Measurements from ENCODE around the gene ADGRG2. TPM values are rescaled to one million over a fixed set of nuclear protein-coding genes. Genes with fewer than 3 reads are reported as not detected.
"Not testable (repeated sequence)": the region's sequence is repeated elsewhere in the genome, so short reads cannot be mapped to it uniquely, and the experiment has no call there.

The ADGRG2 gene
- total and polyA plus RNA-seq, 2 experiments from 2014 or later = 2.1 to 4.5 TPM

- 55% methylated on average over 41 of the region's 64 CpGs for WGBS (ENCODE audit: low lambda C conversion rate, missing lambda C conversion rate)
- H3K27ac ChIP-seq = peak within 1 kb of the TSS; percentile 97
- no peaks in the 10 kb centered on the region for H3K27me3 ChIP-seq
- no peaks in the 10 kb centered on the region for H3K9me2 ChIP-seq (replicated peaks; ENCODE audit: insufficient read depth)
- TF ChIP-seq CTCF (IDR thresholded peaks at IDR 0.05; ENCODE audit: poor library complexity) (no peak), EZH2 (IDR thresholded peaks at IDR 0.05; ENCODE audit: borderline replicate concordance) (no peak), EZH2phosphoT487 (IDR thresholded peaks at IDR 0.05; ENCODE audit: low read depth, severe bottlenecking, unreplicated experiment) (no peak)
- H3K36me3 ChIP-seq (replicated peaks; ENCODE audit: insufficient read depth, low read depth) = no peaks in the 10 kb centered on the region
- H3K4me1 ChIP-seq (ENCODE audit: insufficient read depth) = no peaks in the 10 kb centered on the region
- no peaks in the 10 kb centered on the region for H3K9me3 ChIP-seq (ENCODE audit: low read depth)
- H3K79me2 ChIP-seq = peaks cover 25% of the 10 kb centered on the region
- H2AFZ ChIP-seq = peak within 1 kb of the TSS; percentile 32
- peak; percentile 70 for DNase-seq (ENCODE audit: low spot score)
- peak within 1 kb of the TSS; percentile 92 for H3K4me3 ChIP-seq
- no peaks in the 10 kb centered on the region for H4K20me1 ChIP-seq (ENCODE audit: insufficient read depth, poor library complexity, severe bottlenecking)
- H3K4me2 ChIP-seq = peak within 1 kb of the TSS; percentile 69
These were observed 138.4 kb downstream of the ADGRG2 start, which contains the start of gene PHKA2 for GRCh38 chrX:18983666-18984380. TSS of gene PHKA2 (minus strand) at chrX:18984114. CDS start at chrX:18983932, 182 bp downstream.

- H3K27ac ChIP-seq = peak overlapping the region; percentile 60
- peaks cover 48% of the 10 kb centered on the region for H3K79me2 ChIP-seq
- no peaks in the 10 kb centered on the region for H3K9me3 ChIP-seq (ENCODE audit: low read depth)
- no peaks in the 10 kb centered on the region for H3K9me2 ChIP-seq (replicated peaks; ENCODE audit: insufficient read depth)
- H3K4me2 ChIP-seq = peak overlapping the region; percentile 69
- no peaks in the 10 kb centered on the region for H3K4me1 ChIP-seq (ENCODE audit: insufficient read depth)
- no peak overlapping the region for H2AFZ ChIP-seq
- TF ChIP-seq EZH2 (IDR thresholded peaks at IDR 0.05; ENCODE audit: borderline replicate concordance) (no peak), EZH2phosphoT487 (IDR thresholded peaks at IDR 0.05; ENCODE audit: low read depth, severe bottlenecking, unreplicated experiment) (no peak), CTCF (IDR thresholded peaks at IDR 0.05; ENCODE audit: poor library complexity) (no peak)
- no peaks in the 10 kb centered on the region for H4K20me1 ChIP-seq (ENCODE audit: insufficient read depth, poor library complexity, severe bottlenecking)
- H3K27me3 ChIP-seq = no peaks in the 10 kb centered on the region
- no peak overlapping the region for H3K4me3 ChIP-seq
- H3K36me3 ChIP-seq (replicated peaks; ENCODE audit: insufficient read depth, low read depth) = no peaks in the 10 kb centered on the region
- 67% methylated on average over 6 of the region's 6 CpGs for WGBS (ENCODE audit: low lambda C conversion rate, missing lambda C conversion rate)
- no peak for DNase-seq (ENCODE audit: low spot score)
These were observed 141.0 kb downstream of the ADGRG2 start for GRCh38 chrX:18981124-18981807.

- H3K27ac ChIP-seq = peak overlapping the region; percentile 60
- not testable (repeated sequence) for H3K27me3 ChIP-seq; DNase-seq (ENCODE audit: low spot score); H3K9me3 ChIP-seq (ENCODE audit: low read depth); H4K20me1 ChIP-seq (ENCODE audit: insufficient read depth, poor library complexity, severe bottlenecking); H3K9me2 ChIP-seq (replicated peaks; ENCODE audit: insufficient read depth); H2AFZ ChIP-seq; H3K36me3 ChIP-seq (replicated peaks; ENCODE audit: insufficient read depth, low read depth); H3K4me3 ChIP-seq; H3K4me1 ChIP-seq (ENCODE audit: insufficient read depth)
- H3K4me2 ChIP-seq = peak overlapping the region; percentile 69
- WGBS (ENCODE audit: low lambda C conversion rate, missing lambda C conversion rate) = 60% methylated on average over 6 of the region's 6 CpGs
- peaks cover 49% of the 10 kb centered on the region for H3K79me2 ChIP-seq
These were observed 142.0 kb downstream of the ADGRG2 start for GRCh38 chrX:18980262-18980661.

- 91% methylated on average over 7 of the region's 7 CpGs for WGBS (ENCODE audit: low lambda C conversion rate, missing lambda C conversion rate)
- Histone ChIP-seq H3K4me3 (no peak overlapping the region), H3K4me2 (no peak overlapping the region), H4K20me1 (ENCODE audit: insufficient read depth, poor library complexity, severe bottlenecking) (no peaks in the 10 kb centered on the region), H3K36me3 (replicated peaks; ENCODE audit: insufficient read depth, low read depth) (no peaks in the 10 kb centered on the region), H3K79me2 (peaks cover 33% of the 10 kb centered on the region), H3K9me3 (ENCODE audit: low read depth) (no peaks in the 10 kb centered on the region), H3K27ac (no peak overlapping the region), H3K9me2 (replicated peaks; ENCODE audit: insufficient read depth) (no peaks in the 10 kb centered on the region), H2AFZ (no peak overlapping the region), H3K4me1 (ENCODE audit: insufficient read depth) (no peaks in the 10 kb centered on the region), H3K27me3 (no peaks in the 10 kb centered on the region)
- TF ChIP-seq CTCF (IDR thresholded peaks at IDR 0.05; ENCODE audit: poor library complexity) (no peak), EZH2phosphoT487 (IDR thresholded peaks at IDR 0.05; ENCODE audit: low read depth, severe bottlenecking, unreplicated experiment) (no peak), EZH2 (IDR thresholded peaks at IDR 0.05; ENCODE audit: borderline replicate concordance) (no peak)
- DNase-seq (ENCODE audit: low spot score) = no peak
These were observed 147.3 kb downstream of the ADGRG2 start for GRCh38 chrX:18974993-18975392.
